ENCODE results near the gene USH2A. TPM values are rescaled to one million over a fixed set of nuclear protein-coding genes. Genes with fewer than 3 reads are reported as not detected.
A peak's percentile ranks its signal among the peaks of the same experiment; 100 is the strongest.

The USH2A gene
- total RNA-seq, 1 donor from 2014 or later = 0.55 TPM

GRCh38 chr1:215992620-215993019, 430.6 kb downstream of the USH2A start:
- no peak for DNase-seq (ENCODE audit: low spot score, unreplicated experiment)
- Mint-ChIP-seq H3K36me3 (ENCODE audit: insufficient read depth) (no peaks in the 10 kb centered on the region), H3K27ac (no peak overlapping the region), H3K27me3 (no peaks in the 10 kb centered on the region), H3K4me1 (ENCODE audit: low read depth) (peaks cover 1% of the 10 kb centered on the region), H3K4me3 (ENCODE audit: low read depth) (no peak overlapping the region), H3K9me3 (ENCODE audit: low read depth) (no peaks in the 10 kb centered on the region)
- peak; percentile 64 for TF ChIP-seq CTCF (IDR thresholded peaks at IDR 0.05; ENCODE audit: unreplicated experiment)

- Mint-ChIP-seq H3K9me3 (ENCODE audit: low read depth) (no peaks in the 10 kb centered on the region), H3K27ac (no peak overlapping the region), H3K4me3 (ENCODE audit: low read depth) (no peak overlapping the region), H3K36me3 (ENCODE audit: insufficient read depth) (no peaks in the 10 kb centered on the region), H3K27me3 (no peaks in the 10 kb centered on the region), H3K4me1 (ENCODE audit: low read depth) (no peaks in the 10 kb centered on the region)
- no peak for TF ChIP-seq CTCF (IDR thresholded peaks at IDR 0.05; ENCODE audit: unreplicated experiment)
- no peak for DNase-seq (ENCODE audit: low spot score, unreplicated experiment)
These were observed 436.0 kb downstream of the USH2A start for GRCh38 chr1:215987092-215987875.

GRCh38 chr1:215986401-215986800, 436.8 kb downstream of the USH2A start:
- no peak overlapping the region for H3K27ac Mint-ChIP-seq
- H3K9me3 Mint-ChIP-seq (ENCODE audit: low read depth) = no peaks in the 10 kb centered on the region
- no peaks in the 10 kb centered on the region for H3K27me3 Mint-ChIP-seq

GRCh38 chr1:215983680-215984079, 439.6 kb downstream of the USH2A start:
- Mint-ChIP-seq H3K27me3 (no peaks in the 10 kb centered on the region), H3K4me3 (ENCODE audit: low read depth) (no peak overlapping the region), H3K4me1 (ENCODE audit: low read depth) (no peaks in the 10 kb centered on the region), H3K9me3 (ENCODE audit: low read depth) (no peaks in the 10 kb centered on the region), H3K27ac (no peak overlapping the region), H3K36me3 (ENCODE audit: insufficient read depth) (no peaks in the 10 kb centered on the region)
- no peak for DNase-seq (ENCODE audit: low spot score, unreplicated experiment)
- TF ChIP-seq CTCF (IDR thresholded peaks at IDR 0.05; ENCODE audit: unreplicated experiment) = no peak

More at GRCh38 chr1:215986401-215986800, 436.8 kb downstream of the USH2A start:
- H3K36me3 Mint-ChIP-seq (ENCODE audit: insufficient read depth) = no peaks in the 10 kb centered on the region
- DNase-seq (ENCODE audit: low spot score, unreplicated experiment) = no peak
- no peak overlapping the region for H3K4me3 Mint-ChIP-seq (ENCODE audit: low read depth)
- H3K4me1 Mint-ChIP-seq (ENCODE audit: low read depth) = no peaks in the 10 kb centered on the region
- TF ChIP-seq CTCF (IDR thresholded peaks at IDR 0.05; ENCODE audit: unreplicated experiment) = no peak

- H3K4me1 Mint-ChIP-seq (ENCODE audit: low read depth) = no peaks in the 10 kb centered on the region
- no peak overlapping the region for H3K4me3 Mint-ChIP-seq (ENCODE audit: low read depth)
- DNase-seq (ENCODE audit: low spot score, unreplicated experiment) = no peak
- H3K27ac Mint-ChIP-seq = no peak overlapping the region
- TF ChIP-seq CTCF (IDR thresholded peaks at IDR 0.05; ENCODE audit: unreplicated experiment) = no peak
- H3K36me3 Mint-ChIP-seq (ENCODE audit: insufficient read depth) = no peaks in the 10 kb centered on the region
- peaks cover 5% of the 10 kb centered on the region for H3K9me3 Mint-ChIP-seq (ENCODE audit: low read depth)
- peaks cover 3% of the 10 kb centered on the region for H3K27me3 Mint-ChIP-seq
These were observed 451.3 kb downstream of the USH2A start for GRCh38 chr1:215971793-215972441.
